Fibroblast of the aortic adventitia (primary cell): ENCODE data around the gene CDH23. TPM values are rescaled to one million over a fixed set of nuclear protein-coding genes. Genes with fewer than 3 reads are reported as not detected.
A peak's percentile ranks its signal among the peaks of the same experiment; 100 is the strongest.

ENCODE experiments used
- DNase-seq: peaks from one replicate; pipeline ENCODE4 v3.0.0-alpha.2; 2010; ENCODE audit warnings: low read depth
- H3K4me3 ChIP-seq: 2 replicates; pipeline ENCODE4 v1.5.1; 2011; ENCODE audit warnings: low read depth, mild to moderate bottlenecking, control low read depth, low read length, moderate library complexity
- CTCF ChIP-seq: IDR thresholded peaks from 2 replicates; pipeline ENCODE4 v1.5.1; 2011; ENCODE audit warnings: mild to moderate bottlenecking, low read length, control low read depth, inconsistent platforms; ENCODE audit not compliant: insufficient read depth
- total RNA-seq: library from RNA; depleted of rRNA; stranded (reverse); fragments of >200 nt; gene quantifications from 2 replicates; pipeline ENCODE4 v1.2.3, GENCODE V29; 2012; ENCODE audit warnings: low replicate concordance

The CDH23 gene
- total RNA-seq, 1 donor = 0.27 TPM

GRCh38 chr10:71761541-71762113 lies 364.9 kb downstream of the CDH23 start:
- DNase-seq = no peak
- no peak overlapping the region for H3K4me3 ChIP-seq
- TF ChIP-seq CTCF = peak; percentile 6

- TF ChIP-seq CTCF = no peak
- DNase-seq = no peak
- H3K4me3 ChIP-seq = no peak overlapping the region
Measured at GRCh38 chr10:71762324-71762723, 365.6 kb downstream of the CDH23 start.

GRCh38 chr10:71763352-71764127 lies 366.8 kb downstream of the CDH23 start:
- DNase-seq = peak; percentile 37
- no peak overlapping the region for H3K4me3 ChIP-seq
- TF ChIP-seq CTCF = no peak

- TF ChIP-seq CTCF = no peak
- no peak overlapping the region for H3K4me3 ChIP-seq
- peak; percentile 65 for DNase-seq
Measured at GRCh38 chr10:71765176-71765904, 368.6 kb downstream of the CDH23 start.

GRCh38 chr10:71765906-71766716 lies 369.4 kb downstream of the CDH23 start:
- no peak for DNase-seq
- TF ChIP-seq CTCF = no peak
- H3K4me3 ChIP-seq = no peak overlapping the region

- no peak overlapping the region for H3K4me3 ChIP-seq
- no peak for TF ChIP-seq CTCF
- peak; percentile 98 for DNase-seq
Measured at GRCh38 chr10:71766717-71767419, 370.1 kb downstream of the CDH23 start.
